HS-27A (cell line): ENCODE data around the gene GET3.
"Not testable (repeated sequence)": the region's sequence is repeated elsewhere in the genome, so short reads cannot be mapped to it uniquely, and the experiment has no call there.

Experiments used
- DNase-seq: peaks from one replicate; pipeline ENCODE4 v3.0.0-alpha.2; 2012; ENCODE audit warnings: low read depth, missing footprints

Gene GET3

GRCh38 chr19:12792051-12792852 lies 55.0 kb downstream of the GET3 start:
- no peak for DNase-seq

GRCh38 chr19:12792853-12793289 lies 55.6 kb downstream of the GET3 start:
- no peak for DNase-seq

- no peak for DNase-seq
Measured at GRCh38 chr19:12793290-12794195, 56.2 kb downstream of the GET3 start.

GRCh38 chr19:12794196-12794941 lies 57.1 kb downstream of the GET3 start:
- no peak for DNase-seq

GRCh38 chr19:12794971-12795381 lies 57.7 kb downstream of the GET3 start:
- DNase-seq: no peak

GRCh38 chr19:12796146-12797071 lies 59.1 kb downstream of the GET3 start:
- DNase-seq: no peak

GRCh38 chr19:12797141-12797587 lies 59.9 kb downstream of the GET3 start:
- DNase-seq: no peak

- DNase-seq: not testable (repeated sequence)
Measured at GRCh38 chr19:12797607-12798006, 60.3 kb downstream of the GET3 start.
